WERI-Rb-1 (cell line): Measurements from ENCODE around the gene KDM3B.

Source experiments
- DNase-seq: peaks from one replicate; pipeline ENCODE4 v3.0.0-alpha.2; 2020
- H3K27ac ChIP-seq: fragments of 250-450 bp; sonication (Bioruptor Pico); 2 replicates; pipeline ENCODE4 v1.5.1; 2020; ENCODE audit warnings: mild to moderate bottlenecking, moderate library complexity
- H3K27me3 ChIP-seq: fragments of 250-450 bp; sonication (Bioruptor Pico); 2 replicates; pipeline ENCODE4 v1.5.1; 2021; ENCODE audit warnings: mild to moderate bottlenecking, low read depth, moderate library complexity; ENCODE audit not compliant: insufficient read depth, severe bottlenecking
- H3K36me3 ChIP-seq: fragments of 250-450 bp; sonication (Bioruptor Pico); 2 replicates; pipeline ENCODE4 v1.5.1; 2020; ENCODE audit warnings: mild to moderate bottlenecking, moderate library complexity
- H3K4me3 ChIP-seq: 2 replicates; pipeline ENCODE4 v1.5.1; 2011; ENCODE audit warnings: low read depth, mild to moderate bottlenecking, control low read depth, low read length
- H3K9me3 ChIP-seq: fragments of 250-450 bp; sonication (Bioruptor Pico); 2 replicates; pipeline ENCODE4 v1.5.1; 2021; ENCODE audit warnings: mild to moderate bottlenecking, moderate library complexity; ENCODE audit not compliant: severe bottlenecking
- TF ChIP-seq, protein P1 (sequence below): IDR thresholded peaks from 2 replicates; pipeline ENCODE4 v1.5.1; 2011; ENCODE audit warnings: low read depth, mild to moderate bottlenecking, control low read depth, inconsistent platforms, low read length

The KDM3B gene

DNA sequence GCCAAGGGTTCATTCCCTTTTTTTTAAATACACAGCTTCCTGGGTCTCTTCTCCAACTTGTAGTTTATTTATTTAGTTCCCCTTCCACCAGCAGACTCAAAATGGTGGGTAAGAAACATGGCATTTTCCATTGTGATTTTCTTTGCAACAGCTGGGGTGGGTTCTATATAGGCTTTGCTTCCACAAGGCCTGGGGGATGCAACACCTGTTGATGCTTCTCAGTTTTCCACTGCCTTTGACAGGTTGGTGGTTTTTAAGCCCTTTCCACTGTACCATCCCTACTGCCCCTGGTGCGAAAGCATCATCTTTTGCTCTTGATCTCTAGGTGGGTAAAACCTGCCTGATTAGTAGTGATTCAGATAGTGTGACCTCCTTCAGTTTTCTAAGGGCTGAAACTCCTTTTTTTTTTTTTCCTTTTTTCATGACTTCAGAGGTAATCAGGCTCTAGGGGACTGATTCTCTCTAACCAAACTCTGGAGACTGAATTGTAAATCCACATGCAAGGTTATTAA, 8.5 kb downstream of the KDM3B start:
- H3K27ac ChIP-seq = no peak overlapping the region
- TF ChIP-seq, protein P1, sequence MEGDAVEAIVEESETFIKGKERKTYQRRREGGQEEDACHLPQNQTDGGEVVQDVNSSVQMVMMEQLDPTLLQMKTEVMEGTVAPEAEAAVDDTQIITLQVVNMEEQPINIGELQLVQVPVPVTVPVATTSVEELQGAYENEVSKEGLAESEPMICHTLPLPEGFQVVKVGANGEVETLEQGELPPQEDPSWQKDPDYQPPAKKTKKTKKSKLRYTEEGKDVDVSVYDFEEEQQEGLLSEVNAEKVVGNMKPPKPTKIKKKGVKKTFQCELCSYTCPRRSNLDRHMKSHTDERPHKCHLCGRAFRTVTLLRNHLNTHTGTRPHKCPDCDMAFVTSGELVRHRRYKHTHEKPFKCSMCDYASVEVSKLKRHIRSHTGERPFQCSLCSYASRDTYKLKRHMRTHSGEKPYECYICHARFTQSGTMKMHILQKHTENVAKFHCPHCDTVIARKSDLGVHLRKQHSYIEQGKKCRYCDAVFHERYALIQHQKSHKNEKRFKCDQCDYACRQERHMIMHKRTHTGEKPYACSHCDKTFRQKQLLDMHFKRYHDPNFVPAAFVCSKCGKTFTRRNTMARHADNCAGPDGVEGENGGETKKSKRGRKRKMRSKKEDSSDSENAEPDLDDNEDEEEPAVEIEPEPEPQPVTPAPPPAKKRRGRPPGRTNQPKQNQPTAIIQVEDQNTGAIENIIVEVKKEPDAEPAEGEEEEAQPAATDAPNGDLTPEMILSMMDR = no peak
- H3K9me3 ChIP-seq = no peaks in the 10 kb centered on the region
- H3K27me3 ChIP-seq = no peaks in the 10 kb centered on the region
- no peaks in the 10 kb centered on the region for H3K36me3 ChIP-seq
- H3K4me3 ChIP-seq = no peak overlapping the region
- DNase-seq = no peak

DNA sequence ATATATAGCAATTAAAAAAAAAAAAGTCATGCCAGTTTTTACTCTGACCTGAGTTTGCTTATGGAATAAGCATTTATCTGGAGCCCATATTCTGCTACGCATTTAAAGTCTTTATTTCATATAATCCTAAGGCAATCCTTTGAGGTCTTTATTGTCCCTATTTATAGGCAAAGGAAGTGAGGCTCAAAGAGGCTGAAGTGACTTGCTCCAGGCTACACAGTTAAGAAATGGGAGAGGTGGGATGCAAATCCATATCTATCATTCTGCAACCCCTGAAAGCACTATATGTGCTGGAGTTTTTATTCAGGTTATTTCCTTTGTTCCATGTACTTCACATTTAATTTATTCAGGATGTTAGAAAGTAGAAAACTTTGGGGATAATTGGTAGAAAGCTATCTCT, 12.1 kb downstream of the KDM3B start:
- TF ChIP-seq, protein P1 = no peak
- Histone ChIP-seq H3K9me3 (no peaks in the 10 kb centered on the region), H3K27ac (no peak overlapping the region), H3K36me3 (no peaks in the 10 kb centered on the region; the same call in 1 of the 2 replicates), H3K4me3 (no peak overlapping the region), H3K27me3 (no peaks in the 10 kb centered on the region)
- no peak for DNase-seq

DNA sequence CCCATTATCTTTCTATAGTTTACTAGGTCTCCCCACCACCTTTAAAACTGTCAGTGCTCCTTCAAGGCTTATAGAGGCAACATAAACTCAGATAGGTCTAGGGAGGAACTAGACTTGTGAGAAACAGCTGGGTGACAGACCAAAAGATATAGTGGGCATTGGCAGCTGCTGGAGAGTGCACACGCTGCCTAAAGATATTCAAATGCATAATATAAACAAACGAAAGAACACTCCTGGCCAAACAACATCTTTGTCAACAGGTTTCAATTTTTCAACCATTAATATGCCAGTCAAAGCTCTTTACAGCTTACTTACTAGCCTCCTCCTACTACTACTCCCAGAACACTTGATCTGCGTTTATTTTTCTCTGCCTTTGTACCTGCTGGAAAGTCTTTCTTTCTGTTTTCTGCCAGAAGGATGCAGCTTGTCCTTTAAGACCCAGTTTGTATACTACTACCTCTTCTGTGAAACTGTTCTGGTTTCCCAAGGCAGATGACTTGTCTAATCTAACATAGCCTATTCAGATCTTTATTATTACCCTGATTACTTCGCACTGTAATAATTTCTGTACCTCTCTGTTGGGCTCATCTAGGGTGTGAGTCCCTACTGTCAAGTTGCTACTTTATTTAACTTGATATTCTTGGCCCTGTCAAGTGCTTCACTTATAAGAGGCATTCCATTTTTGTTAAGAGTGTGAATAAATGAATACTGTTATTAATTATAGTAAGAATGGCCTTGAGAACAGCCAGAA, 14.3 kb downstream of the KDM3B start:
- H3K27ac ChIP-seq = no peak overlapping the region
- no peaks in the 10 kb centered on the region for H3K9me3 ChIP-seq
- H3K36me3 ChIP-seq = no peaks in the 10 kb centered on the region; the same call in 1 of the 2 replicates
- TF ChIP-seq, protein P1 = no peak
- no peaks in the 10 kb centered on the region for H3K27me3 ChIP-seq
- DNase-seq = no peak
- H3K4me3 ChIP-seq = no peak overlapping the region

DNA sequence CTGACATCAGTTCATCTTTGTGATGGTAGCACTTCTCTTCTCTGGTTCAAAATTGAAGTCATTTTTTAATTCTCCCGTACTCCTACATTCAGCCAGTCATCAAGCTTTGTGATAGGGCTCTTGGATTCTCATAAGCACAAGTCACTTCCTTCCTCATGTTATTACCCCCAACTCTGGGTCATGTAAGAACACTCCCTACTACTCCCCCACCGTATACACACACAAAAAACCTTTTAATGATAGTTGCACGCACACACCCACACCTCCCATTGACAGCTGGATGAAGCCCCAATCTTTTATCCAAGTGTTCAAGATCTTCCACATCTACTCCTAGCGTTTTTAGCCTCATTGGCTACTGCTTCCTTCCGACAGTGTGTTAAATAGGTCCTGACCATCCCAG, 16.8 kb downstream of the KDM3B start:
- Histone ChIP-seq H3K4me3 (no peak overlapping the region), H3K27ac (no peak overlapping the region)

DNA sequence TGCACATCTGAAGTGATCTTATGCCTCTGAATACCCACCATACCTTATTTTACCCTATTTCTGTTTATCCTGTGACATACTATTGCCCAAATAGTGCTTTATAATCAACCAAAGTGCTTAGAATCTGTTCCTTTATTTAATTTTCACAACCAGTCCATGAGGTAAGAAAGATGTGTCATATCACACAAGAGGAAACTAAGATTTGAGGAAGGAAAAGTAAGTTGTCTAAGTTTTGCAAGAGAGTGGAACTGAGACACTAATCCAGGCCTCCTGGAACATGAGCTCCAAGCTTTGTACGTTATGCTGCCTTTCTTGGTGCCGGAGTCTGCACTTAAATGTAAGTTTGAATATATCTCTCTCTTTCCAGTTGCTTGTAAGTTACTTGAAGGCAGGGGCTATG, 17.2 kb downstream of the KDM3B start:
- Histone ChIP-seq H3K4me3 (no peak overlapping the region), H3K9me3 (no peaks in the 10 kb centered on the region), H3K27me3 (no peaks in the 10 kb centered on the region), H3K27ac (no peak overlapping the region), H3K36me3 (peaks cover 14% of the 10 kb centered on the region)
- TF ChIP-seq, protein P1 = no peak
- no peak for DNase-seq

More for the DNA sequence above, 16.8 kb downstream of the KDM3B start:
- no peak for DNase-seq
- Histone ChIP-seq H3K36me3 (peaks cover 12% of the 10 kb centered on the region), H3K9me3 (no peaks in the 10 kb centered on the region), H3K27me3 (no peaks in the 10 kb centered on the region)
- TF ChIP-seq, protein P1 = no peak

DNA sequence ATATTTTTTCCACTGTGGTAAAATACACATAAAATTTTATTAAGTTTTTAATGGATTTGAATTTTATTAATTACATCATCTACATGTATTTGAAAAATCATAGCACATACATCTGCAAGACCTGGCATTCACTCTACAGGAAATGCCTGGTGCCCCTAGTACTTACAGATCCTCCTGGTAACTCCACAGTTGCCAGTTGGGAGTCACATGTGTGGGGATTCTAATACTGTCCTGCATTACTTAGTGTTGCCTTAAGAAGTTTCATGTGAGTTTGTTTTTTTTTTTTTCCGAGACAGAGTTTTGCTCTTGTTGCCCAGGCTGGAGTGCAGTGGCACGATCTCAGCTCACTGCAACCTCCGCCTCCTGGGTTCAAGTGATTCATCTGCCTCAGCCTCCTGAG, 18.1 kb downstream of the KDM3B start:
- no peak overlapping the region for H3K27ac ChIP-seq
- H3K36me3 ChIP-seq = peaks cover 23% of the 10 kb centered on the region
- no peaks in the 10 kb centered on the region for H3K27me3 ChIP-seq
- TF ChIP-seq, protein P1 = no peak
- no peak for DNase-seq
- H3K9me3 ChIP-seq = no peaks in the 10 kb centered on the region
- H3K4me3 ChIP-seq = no peak overlapping the region
